Measurements from ENCODE around the gene RASGEF1C. TPM values are rescaled to one million over a fixed set of nuclear protein-coding genes. Genes with fewer than 3 reads are reported as not detected.

RASGEF1C gene
- total RNA-seq, 1 donor from 2014 or later: 1.1 TPM

DNA sequence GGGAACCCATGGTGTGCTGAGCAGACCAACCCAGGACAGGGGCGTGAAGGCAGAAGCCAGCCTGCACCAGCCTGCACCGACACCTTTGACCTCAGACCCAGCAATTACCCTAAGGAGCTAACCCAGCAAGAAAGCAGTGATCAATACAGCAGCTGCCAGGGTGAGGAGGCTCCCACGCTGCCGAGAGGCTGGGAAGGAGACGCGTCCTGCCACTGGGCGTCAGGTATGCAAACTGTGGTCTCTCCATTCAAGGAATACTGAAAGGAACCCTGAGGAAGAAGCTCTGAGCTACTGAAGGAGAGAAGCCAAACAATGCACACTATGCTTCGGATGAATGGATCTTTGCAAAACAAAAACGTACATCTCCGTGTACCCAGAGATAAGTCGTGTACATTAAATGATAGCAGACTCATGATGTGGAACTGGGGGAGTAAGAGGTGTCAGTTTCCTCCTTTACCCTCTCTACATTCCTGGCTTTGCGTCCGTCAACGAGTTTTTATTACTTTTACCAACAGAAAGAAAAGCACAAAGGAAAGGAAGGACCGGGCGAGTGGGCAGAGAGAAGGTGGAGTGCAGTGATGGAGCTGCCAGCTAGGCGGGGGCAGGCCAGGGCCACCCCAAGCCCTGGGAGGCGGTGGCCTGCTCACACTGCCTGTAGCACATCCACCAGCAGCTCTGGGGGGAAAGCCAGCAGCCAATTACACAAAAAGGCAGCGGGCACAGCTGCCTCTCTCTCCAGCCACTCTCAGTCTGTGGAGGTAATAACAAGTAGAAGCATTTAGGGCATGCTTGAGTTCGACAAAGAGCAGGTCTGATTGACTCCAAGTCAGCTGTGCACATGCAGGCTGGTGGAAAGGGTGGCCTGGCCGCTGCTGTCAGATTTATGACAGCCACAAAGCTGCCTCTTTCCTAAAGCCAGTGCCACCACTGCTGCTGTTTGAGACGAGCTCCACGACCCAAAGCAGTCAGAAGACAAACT is 29.3 kb downstream of the RASGEF1C start:
- DNase-seq (ENCODE audit: low spot score): no peak

DNA sequence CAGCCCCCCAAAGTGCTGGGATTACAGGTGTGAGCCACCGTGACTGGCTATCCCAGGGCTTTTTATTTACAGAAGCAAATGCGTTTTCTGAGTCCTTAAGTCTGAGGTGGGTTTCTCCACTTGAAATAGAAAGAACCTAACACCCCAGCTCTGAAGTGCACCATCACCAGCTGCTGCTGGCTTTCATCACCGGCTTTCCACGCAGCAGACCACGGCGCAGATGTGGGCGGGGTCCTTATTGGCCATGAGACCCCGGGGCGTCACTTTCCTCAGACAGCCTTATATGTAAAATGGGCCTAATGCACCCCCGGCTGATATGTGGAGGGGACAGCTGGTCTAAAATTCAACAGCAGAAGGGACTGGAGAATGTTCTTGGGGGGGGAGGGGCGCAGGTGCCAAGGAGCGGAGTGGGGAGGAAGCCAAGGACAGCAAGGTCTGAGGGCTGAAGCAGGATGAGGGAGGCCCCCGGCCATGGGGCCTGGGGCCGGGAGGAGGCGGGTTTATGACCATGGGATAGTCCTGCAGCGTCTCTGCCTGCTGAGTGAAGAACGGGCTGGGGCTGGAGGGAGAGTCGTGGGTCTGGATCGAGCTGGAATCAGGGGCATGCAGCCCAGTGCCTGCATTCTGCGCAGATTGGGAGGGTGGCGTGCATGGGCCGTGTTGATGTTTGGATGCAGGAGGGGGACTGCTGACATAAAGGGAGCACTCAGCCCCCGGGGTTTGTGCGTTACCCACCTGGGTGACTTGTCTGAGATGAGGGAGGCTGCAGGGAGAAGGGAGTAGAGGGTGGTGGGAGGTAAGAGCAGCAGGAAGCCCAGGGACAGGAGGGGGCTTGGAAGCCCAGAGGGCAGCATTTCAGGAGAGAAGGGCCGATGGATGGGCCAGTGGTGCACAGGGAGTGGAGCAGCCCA is 30.2 kb downstream of the RASGEF1C start:
- DNase-seq (ENCODE audit: low spot score): no peak

DNA sequence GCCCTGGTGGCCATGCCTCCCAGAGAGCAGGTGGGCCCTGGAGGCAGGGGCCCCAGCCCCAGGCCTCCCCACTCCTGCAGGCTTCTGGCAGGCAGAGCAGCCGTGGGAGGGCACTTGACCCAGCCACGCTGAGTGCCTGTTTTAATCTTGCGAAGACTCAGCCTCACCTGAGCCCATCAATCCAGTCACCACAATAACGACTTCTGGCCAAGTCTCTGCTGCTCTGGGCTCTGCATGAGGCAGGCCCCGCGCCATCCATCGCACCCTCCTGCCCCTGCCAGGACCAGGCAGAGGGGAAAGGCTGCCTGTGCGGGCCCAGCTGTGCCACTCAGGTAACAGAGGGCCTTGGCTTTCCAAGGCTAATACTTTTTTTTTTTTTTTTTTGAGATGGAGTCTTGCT is 32.8 kb downstream of the RASGEF1C start:
- DNase-seq (ENCODE audit: low spot score): no peak

DNA sequence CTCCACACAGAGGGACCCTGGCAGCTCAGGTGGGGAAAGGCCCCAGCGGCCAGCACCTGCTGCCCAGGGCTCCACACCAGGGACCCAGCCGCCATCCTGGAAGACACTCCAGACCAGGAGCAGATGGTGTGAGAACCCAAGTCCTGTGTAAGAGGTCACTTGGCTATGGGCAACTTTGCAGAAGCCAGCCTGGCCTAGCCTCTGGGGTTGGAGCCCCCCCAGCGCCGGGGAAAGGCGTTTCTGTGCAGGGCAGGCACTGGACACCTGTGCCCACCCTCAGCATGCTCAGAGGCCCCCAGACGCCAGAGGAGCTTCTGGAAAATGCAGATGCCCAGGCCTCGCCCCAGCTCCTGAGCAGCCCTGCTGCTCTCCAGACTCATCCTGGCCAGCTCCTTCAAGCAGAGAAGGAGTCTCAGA is 34.0 kb downstream of the RASGEF1C start:
- DNase-seq (ENCODE audit: low spot score): no peak

DNA sequence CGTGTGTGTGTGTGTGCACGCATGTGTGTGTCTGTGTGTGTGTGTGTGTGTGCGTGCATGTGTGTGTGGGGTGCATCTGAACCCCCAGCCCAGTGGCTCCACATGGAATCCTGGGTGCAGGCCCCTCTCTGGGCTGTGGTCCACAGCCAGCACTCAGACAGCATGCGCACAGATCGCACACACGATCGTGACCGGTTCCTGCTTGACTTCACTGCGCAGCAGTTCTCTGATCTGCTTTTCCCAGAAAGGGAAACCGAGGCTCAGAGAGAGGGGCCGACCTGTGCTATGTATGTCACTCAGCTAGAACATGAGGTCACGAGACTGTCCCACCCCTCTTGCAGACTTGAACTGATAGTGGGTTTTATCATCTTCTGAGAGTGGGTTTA is 34.4 kb downstream of the RASGEF1C start:
- no peak for DNase-seq (ENCODE audit: low spot score)

DNA sequence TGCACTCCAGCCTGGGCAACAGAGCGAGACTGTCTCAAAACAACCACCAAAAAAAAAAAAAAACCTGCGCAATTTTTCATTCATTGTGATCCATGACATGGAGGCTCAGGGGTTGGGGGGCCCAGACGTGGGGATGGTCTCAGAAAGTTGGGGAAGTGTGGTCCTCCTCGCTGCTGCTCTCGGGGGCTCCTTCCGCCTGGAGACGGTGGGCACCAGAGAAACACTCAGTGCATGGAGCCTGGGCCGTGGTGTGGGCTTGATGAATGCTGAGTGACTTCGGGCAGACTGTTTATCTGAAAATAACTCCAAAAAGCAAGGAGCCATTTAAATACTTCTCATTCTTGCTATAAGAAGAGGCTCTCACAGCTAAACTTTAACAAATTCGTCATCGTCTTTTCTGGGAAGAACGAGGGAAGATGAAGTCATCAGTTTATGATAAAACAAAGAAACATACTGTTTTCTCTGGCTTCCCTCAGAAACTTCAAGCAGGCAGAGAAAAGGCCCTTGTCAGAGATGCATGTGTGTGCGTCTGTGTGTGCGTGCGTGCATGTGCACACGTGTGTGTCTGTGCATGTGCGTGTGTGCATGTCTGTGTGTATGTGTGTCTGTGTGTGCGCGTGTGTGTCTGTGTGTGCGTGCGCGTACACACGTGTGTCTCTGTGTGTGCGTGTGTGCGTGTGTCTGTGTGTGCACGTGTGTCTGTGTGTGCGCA is 35.0 kb downstream of the RASGEF1C start:
- no peak for DNase-seq (ENCODE audit: low spot score)

DNA sequence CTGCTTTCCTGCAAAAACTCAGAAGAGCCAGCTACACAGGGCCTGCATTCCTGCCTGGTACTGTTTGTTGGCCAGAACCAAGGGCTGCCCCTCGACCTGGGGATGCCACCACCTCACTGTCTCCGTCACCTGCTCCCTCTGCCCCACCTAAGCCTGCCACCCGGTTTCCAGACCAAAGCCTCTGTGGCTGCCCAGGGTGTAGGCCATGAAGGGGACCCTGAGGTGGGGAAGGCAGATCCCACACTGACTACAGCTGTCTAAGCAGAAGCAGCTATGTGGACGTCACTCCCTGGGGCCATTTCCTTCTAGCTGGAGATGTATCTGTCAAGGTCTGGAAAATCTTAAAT is 35.8 kb downstream of the RASGEF1C start:
- no peak for DNase-seq (ENCODE audit: low spot score)

DNA sequence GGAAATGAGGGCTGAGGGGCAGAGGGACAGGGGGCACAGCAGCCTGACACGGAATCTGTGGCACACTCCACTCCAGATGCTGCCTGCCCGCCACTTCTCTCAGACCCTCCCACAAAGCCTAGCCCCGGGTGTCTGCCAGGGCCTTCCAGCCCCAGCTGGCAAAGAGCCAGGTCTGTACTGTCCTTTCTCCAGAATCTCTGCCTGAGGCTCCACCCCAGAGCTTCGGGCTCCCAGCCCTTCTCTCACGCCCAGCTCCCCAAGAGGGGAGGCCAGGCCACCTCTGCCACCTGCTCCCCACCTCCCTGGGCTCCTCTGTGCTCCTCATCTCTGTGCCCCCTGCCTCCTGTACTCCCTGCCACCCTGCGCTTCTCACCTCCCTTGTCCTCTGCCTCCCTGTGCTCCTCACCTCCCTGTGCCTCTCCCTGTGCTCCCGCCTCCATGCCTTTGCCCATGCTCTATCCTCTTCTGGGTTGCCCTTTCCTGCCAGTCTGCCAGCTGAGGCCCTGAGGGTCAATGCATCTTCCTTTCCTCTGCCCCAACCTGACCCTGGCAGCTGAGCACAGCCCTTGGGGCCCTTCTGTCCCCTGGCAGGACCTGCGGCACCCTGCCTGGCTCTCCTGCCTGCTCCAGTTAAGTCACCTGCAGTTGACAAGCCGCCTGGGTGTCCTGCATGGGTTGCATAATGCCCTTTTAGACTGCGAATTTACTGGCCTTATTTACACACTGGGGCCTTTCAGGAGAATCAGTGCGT is 36.4 kb downstream of the RASGEF1C start:
- DNase-seq (ENCODE audit: low spot score): no peak

DNA sequence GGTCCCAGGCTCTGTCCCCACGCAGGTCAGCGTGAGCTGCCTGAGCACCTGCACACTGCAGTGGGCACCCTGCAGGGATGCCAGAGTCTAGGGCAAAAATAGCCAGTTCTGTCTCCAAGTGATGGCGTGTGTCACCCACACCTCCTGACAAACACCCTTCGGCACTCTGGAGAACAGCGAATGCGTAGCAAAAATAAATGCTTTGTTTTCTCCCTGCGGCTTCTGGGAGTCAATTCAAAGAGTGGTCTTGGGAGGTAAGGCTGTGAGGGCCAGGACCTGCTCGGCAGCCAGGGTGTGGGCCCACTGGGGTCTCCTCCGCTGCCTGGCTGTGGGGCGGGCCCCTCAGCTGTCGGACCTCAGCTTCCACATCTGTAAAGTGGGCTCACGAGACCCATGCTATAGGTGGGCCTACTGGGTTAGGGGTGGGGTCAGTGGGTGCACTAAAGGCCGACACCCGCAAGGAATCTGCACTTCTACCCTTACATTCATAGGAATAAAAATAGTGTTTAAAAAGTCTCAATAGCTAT is 37.4 kb downstream of the RASGEF1C start:
- no peak for DNase-seq (ENCODE audit: low spot score)

DNA sequence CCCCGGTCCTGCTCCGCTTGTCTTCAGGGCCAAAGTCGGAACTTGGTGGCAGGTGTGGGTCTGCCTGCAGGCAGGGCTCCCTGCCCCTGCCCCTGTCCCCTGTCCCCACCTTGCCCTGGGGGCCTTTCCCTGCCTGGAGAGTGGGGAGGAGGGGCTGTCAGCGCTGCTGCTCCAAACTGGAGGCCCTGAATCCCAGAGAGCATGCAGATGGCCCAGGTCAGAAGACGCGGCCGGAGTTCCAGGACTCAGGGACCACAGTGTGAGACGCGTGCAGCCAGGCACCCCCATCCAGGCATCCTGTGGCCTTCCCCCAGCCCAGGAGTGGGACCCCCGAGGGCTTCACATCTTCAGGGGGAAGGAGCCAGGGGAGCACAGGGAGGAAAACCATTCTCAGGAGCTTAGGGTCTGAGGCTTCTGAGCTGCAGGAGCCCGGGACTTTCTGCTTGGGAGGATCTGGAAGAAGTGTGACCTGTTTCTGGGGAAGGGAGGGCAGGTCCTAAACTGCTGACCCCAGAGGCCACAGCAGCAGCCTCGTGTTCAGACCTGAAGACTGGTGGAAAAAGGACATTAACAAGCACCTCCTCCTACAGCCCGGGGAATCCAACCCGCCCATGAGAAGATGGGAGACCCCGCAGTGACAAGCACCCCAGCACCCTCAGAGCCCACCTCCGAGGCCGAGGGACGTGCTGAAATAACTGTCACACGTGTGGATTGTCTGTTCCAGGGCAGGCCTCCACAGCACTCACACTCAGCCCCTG is 38.0 kb downstream of the RASGEF1C start:
- DNase-seq (ENCODE audit: low spot score): no peak

DNA sequence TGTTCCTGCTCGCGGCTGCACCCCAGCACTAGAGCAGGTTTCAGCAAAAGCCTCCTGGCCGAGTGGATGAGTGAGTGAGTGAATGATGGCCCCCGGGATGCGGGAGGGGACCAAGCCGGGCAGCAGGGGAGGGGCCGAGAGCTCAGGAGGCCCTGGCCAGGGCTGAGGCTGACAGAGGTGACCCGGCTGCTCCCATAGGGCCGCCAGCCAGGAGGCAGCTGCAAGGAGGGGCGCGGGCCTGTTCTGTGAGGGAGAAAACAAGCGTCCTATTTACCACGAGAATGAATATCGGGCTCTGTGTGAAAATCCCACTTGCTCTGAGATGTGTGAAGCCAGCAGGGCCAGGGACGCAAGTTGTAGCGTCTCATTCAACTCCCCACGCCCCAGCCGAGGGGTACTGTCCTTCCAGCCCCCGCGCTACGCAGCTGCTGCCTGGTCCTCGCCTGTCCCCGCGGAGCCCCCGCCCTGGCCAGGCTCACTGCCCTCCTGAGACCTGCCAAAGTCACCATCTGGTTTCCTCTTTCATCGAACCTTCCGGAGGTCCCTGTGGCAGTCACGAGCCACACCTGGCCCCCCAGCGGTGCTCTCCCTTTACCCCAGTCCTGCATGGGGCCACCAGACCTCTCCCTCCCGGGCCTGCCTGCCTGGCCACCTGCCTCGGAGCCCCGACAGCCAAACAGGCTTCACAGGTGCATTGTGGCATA is 38.8 kb downstream of the RASGEF1C start:
- DNase-seq (ENCODE audit: low spot score): no peak

DNA sequence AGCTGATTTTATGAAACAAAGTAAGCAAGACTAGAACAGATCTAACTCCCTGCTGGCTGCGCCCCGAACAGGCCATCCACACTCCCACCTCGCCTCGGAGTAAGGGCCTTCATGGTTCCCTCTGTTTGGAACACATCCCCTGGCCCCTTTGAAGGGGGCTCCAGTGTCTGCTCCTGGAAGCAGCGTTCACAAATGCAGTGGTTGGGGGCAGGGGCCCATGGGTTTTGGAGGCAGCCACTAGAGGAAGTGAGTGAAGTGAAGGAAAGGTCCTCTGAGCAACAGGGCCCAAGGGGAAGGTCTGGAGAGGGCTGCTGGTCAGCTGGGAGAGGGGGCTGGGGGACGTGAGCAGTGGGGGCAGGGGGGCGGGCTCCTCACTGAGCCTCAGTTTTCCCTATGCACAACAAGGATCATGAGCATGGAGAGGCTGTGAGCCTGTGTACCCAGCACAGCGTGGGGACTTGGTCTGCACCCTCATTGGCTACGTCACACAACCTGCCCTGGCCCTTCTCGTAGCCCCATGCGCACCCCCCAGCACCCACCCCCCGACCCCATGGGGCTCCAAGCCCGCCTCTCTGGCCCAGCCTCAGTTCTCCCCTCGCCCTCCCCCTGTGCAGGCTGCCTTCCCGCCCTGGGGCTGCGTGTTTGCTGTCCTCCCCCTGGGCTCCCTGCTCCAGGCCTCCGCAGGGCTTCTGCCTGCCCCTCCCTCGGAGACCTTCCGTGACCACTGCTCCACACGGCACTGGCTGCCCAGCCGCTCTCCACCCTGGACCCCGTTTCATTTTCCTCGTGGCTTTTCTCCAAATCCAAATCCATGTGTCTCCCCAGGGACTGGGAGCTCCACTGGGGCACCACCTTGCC is 39.5 kb downstream of the RASGEF1C start:
- DNase-seq (ENCODE audit: low spot score): no peak

DNA sequence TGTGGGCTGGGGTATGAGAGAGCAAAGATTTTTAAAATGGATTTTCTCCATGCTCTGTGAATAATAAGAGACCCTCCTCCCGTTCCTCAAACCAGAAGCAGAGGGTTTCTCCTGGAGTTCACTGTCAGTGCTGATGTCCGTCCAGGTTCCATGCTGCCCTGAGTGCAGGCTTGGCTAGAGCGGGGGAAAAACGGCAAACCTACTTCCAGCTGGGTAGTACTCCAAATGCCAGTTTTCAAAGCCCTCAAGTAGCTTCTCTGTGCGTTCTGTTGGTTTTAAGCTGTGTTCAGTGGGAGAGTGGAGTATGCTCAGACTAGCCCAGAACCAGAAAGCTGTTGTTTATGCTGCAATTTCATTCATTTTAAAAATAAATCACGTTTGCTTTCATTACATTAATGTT is 40.3 kb downstream of the RASGEF1C start:
- no peak for DNase-seq (ENCODE audit: low spot score)

DNA sequence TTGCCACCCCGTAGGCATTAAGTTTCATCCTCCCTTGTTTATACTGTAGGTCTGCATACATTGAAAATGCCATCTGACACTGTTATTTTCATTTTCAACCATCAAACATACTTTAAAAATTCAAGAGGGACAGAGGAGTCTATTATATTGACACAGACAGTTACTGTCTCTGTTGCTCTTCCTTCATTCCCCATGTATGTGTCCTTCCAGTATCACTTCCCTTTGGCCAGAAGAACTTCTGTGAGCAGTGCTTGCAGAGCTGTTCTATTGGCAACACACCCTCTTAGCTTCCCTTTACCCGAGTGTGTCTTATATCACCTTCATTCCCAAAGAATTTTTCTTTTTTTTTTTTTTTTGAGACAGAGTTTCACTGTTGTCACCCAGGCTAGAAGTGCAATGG is 42.8 kb downstream of the RASGEF1C start:
- no peak for DNase-seq (ENCODE audit: low spot score)

DNA sequence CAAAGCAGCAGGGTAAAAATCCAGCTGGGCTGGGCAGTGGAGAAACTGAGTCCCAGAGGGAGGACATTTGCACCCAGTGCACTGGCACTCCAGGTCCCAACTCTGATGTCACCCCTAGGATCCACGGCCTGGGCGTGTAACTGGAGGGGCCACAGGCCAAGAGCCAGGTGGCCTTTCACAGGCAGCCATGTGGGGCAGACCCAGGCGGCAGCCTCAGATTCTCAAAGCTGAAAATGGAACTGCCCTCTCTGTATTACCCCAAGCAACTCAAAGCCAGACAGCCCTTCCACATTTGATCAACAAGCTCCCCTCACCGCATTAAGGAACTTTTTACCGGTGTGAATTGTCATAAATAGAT is 46.7 kb downstream of the RASGEF1C start:
- no peak for DNase-seq (ENCODE audit: low spot score)

DNA sequence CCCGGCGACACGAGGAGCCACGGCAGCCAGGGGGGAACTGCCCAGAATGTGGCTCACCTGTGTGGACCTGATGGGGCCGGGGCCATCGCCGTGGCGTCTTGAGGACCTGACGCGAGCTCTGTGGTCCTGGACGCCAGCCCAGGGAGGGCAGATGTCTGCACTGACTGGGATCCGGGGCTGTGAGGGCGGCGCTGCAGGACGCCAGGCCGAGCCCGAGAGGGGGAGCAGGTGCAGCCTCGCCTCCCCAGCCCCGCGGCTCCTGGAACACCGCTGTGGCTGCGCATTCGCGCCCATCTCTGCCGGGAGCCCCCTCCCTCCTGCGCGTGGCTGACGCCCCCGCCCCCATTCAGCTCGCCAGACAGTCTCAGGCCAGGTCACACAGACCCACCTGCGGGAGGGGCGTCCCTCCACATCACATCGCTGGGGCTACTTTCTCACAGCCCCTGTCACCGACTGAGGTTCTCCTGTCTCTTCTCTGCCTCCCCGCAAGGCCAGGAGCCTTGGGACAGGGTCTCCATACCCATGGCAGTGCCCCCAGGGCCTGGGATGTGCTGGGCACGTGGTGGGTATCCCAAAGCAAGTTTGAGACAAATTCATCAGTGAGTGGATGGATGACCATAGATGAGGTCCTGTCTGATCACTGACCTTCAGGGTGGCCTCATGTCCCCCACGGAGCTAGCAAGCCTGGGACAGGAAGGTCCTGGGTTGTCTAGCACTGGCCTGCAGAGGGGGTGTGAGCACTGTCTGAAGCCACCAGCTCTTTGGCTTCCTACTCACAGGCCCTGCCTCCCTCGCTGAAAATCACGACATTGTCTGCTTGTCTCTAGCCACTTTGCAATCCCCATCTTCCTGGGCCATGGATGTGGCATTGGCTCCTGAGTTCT is 47.3 kb downstream of the RASGEF1C start:
- DNase-seq (ENCODE audit: low spot score): no peak

DNA sequence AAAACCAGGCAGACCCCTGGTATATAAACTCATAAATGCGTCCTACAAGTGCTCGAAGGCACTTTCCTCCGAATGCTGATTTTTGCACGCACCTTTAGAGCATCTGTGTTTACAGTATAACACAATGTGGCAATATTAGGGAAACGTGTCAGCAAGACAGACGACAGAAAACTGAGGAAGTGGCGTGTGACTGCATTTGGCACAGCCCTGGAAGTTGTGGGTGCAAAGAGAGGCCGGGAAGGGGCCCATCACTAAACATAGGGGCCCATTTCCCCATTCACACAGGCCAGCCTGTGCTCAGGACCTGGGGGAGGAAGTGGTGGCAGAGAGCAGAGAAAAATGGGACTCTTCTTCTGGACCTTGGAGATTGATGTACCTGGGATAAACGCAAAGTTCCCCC is 48.2 kb downstream of the RASGEF1C start:
- DNase-seq (ENCODE audit: low spot score): no peak

DNA sequence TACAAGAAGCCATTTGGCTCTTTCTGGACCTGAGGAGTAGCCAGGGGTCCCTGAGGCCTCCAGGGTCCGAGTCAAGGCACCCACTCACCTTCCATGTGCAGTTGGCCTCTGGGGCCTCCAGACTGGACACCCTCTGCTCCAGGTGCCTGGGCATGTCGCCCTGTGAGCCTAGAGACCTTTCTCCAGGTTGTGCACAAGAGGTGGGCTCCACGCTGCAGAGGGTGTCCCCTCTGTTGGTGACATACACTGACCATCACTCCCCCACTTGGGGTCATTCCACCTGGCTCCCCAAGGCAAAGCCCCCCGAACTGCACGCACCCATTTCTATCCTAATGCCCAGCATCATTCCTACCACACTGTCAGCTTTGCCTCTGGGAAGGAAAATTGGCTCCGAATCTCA is 48.8 kb downstream of the RASGEF1C start:
- DNase-seq (ENCODE audit: low spot score): no peak
